HUES64 (cell line): Measurements from ENCODE around the gene CSF2RB.
"Not testable (repeated sequence)": the region's sequence is repeated elsewhere in the genome, so short reads cannot be mapped to it uniquely, and the experiment has no call there.

ENCODE experiments used
- H3K27ac ChIP-seq: 2 replicates; pipeline ENCODE4 v1.7.0; 2013; ENCODE audit warnings: low read depth, low read length, inconsistent platforms
- H3K27me3 ChIP-seq: 2 replicates; pipeline ENCODE4 v1.6.1; 2013; ENCODE audit warnings: mild to moderate bottlenecking, low read length; ENCODE audit not compliant: insufficient read depth
- H3K36me3 ChIP-seq: 2 replicates; pipeline ENCODE4 v1.6.1; 2013; ENCODE audit warnings: mild to moderate bottlenecking, low read length; ENCODE audit not compliant: insufficient read depth
- H3K4me1 ChIP-seq: 2 replicates; pipeline ENCODE4 v1.6.1; 2013; ENCODE audit warnings: mild to moderate bottlenecking, low read length, moderate library complexity; ENCODE audit not compliant: insufficient read depth
- H3K4me3 ChIP-seq: 2 replicates; pipeline ENCODE4 v1.5.1; 2013; ENCODE audit warnings: mild to moderate bottlenecking, low read length, moderate library complexity
- H3K9ac ChIP-seq: 2 replicates; pipeline ENCODE4 v1.6.1; 2013; ENCODE audit warnings: mild to moderate bottlenecking, low read depth, low read length
- H3K9me3 ChIP-seq: 2 replicates; pipeline ENCODE4 v1.6.1; 2013; ENCODE audit warnings: low read depth, low read length; ENCODE audit not compliant: insufficient read depth
- WGBS: fragments of 150-250, 120-280 bp; methylation state at CpG from one replicate; pipeline ENCODE4 v1.1.7; 2013; ENCODE audit warnings: missing lambda C conversion rate; 5-methylcytosine and 5-hydroxymethylcytosine counted together

Gene CSF2RB

GRCh38 chr22:36979016-36979910, 65.8 kb downstream of the CSF2RB start:
- H3K27me3 ChIP-seq, result peaks cover 3% of the 10 kb centered on the region; the same call in 1 of the 2 replicates
- WGBS, result 94% methylated on average over 13 of the region's 13 CpGs
- no peaks in the 10 kb centered on the region for H3K9me3 ChIP-seq
- no peak overlapping the region for H3K9ac ChIP-seq
- no peak overlapping the region for H3K27ac ChIP-seq
- H3K4me1 ChIP-seq, result 0 out of 2 replicates have a peak, but pooled peaks cover 4% of the 10 kb centered on the region
- no peak overlapping the region for H3K4me3 ChIP-seq
- no peaks in the 10 kb centered on the region for H3K36me3 ChIP-seq

- Histone ChIP-seq H3K36me3 (no peaks in the 10 kb centered on the region), H3K4me1 (0 out of 2 replicates have a peak, but pooled peaks cover 4% of the 10 kb centered on the region), H3K4me3 (no peak overlapping the region), H3K9ac (no peak overlapping the region), H3K27ac (no peak overlapping the region), H3K27me3 (peaks cover 3% of the 10 kb centered on the region; the same call in 1 of the 2 replicates), H3K9me3 (peaks cover 11% of the 10 kb centered on the region)
- 90% methylated on average over 14 of the region's 16 CpGs for WGBS
Measured at GRCh38 chr22:36981247-36981775, 67.9 kb downstream of the CSF2RB start.

GRCh38 chr22:36982136-36982535, 68.7 kb downstream of the CSF2RB start:
- no peak overlapping the region for H3K27ac ChIP-seq
- no peak overlapping the region for H3K4me3 ChIP-seq
- H3K9ac ChIP-seq, result no peak overlapping the region
- H3K9me3 ChIP-seq, result peaks cover 13% of the 10 kb centered on the region
- peaks cover under 1% of the 10 kb centered on the region; the same call in 1 of the 2 replicates for H3K27me3 ChIP-seq
- WGBS, result 85% methylated on average over 4 of the region's 5 CpGs
- H3K36me3 ChIP-seq, result no peaks in the 10 kb centered on the region
- H3K4me1 ChIP-seq, result 0 out of 2 replicates have a peak, but pooled peaks cover 4% of the 10 kb centered on the region

GRCh38 chr22:36985211-36985889, 71.9 kb downstream of the CSF2RB start:
- WGBS, result 97% methylated on average over 10 of the region's 10 CpGs
- H3K36me3 ChIP-seq, result no peaks in the 10 kb centered on the region
- no peak overlapping the region for H3K4me3 ChIP-seq
- peaks cover 13% of the 10 kb centered on the region for H3K9me3 ChIP-seq
- no peaks in the 10 kb centered on the region for H3K4me1 ChIP-seq
- no peaks in the 10 kb centered on the region; the same call in 1 of the 2 replicates for H3K27me3 ChIP-seq
- no peak overlapping the region for H3K9ac ChIP-seq
- no peak overlapping the region for H3K27ac ChIP-seq

DNA sequence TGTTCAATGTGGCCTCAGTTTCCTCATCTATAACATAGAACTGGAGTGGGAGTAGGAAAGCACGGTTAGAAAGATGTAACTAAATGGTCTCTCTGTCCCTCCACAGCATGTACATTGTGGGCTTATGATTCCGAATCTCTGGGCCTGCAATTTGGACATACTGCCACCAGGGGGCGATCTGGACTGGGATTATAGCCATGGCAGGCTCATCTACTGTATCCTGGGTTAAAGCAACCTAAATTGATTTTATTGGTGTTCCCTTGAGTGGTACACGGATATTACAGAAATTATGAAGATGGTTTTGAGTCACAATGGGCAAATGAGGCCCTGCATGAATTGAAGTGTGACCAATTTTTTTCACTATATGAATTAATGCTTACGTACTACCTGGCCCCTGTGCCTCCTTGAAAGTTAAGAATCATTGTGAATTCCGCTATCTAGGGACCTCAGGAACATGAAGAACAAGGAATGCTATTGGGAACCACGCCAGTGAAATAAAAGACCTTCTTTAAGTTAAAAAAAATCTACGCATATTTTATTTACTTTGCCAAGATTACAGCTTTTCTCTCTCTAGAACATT, 72.9 kb downstream of the CSF2RB start:
- Histone ChIP-seq H3K27me3 (no peaks in the 10 kb centered on the region; the same call in 1 of the 2 replicates), H3K4me1 (no peaks in the 10 kb centered on the region), H3K9ac (no peak overlapping the region), H3K4me3 (no peak overlapping the region), H3K36me3 (no peaks in the 10 kb centered on the region), H3K27ac (no peak overlapping the region), H3K9me3 (peaks cover 13% of the 10 kb centered on the region)
- WGBS, result 62% methylated on average over 8 of the region's 8 CpGs

DNA sequence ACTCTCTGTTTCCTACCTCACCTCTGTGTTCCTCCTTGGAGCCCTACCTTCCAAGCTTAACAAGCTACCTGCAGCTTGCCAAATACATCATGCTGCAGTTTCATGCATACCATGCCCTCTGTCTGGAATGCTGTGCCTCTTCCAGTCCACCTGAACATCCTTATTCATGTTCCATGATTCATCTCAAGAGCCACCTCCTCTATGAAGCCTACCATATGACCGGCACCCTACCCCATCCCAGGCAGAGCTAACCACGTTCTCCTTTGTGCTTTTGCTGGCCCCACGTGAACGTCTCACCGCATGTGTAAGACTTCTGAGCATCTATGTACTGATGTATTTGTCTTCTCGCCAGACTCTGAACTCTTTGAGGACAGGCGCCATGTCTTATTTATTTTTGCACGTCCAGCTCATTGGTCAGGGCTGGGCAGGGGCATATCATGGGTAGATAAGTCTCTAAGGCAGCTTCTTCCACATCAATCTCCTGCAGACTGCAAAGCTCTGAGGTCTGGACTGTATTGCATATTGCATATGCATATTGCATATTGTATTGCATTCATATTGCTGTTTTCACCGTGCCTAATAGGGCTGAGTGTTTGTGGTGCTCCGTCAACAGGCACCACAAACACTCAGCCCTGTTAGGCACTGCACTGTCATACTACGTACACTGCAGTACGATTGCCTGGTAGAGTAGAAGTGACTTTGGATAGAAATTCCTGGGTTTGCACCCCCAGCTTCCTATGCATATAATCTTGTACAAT, 74.8 kb downstream of the CSF2RB start:
- H3K4me1 ChIP-seq, result no peaks in the 10 kb centered on the region
- H3K27me3 ChIP-seq, result no peaks in the 10 kb centered on the region; the same call in 1 of the 2 replicates
- H3K36me3 ChIP-seq, result no peaks in the 10 kb centered on the region
- H3K9me3 ChIP-seq, result peaks cover 13% of the 10 kb centered on the region
- H3K27ac ChIP-seq, result no peak overlapping the region
- no peak overlapping the region for H3K9ac ChIP-seq
- WGBS, result 83% methylated on average over 12 of the region's 12 CpGs
- no peak overlapping the region for H3K4me3 ChIP-seq

- H3K9me3 ChIP-seq, result peaks cover 13% of the 10 kb centered on the region
- not testable (repeated sequence) for H3K4me1 ChIP-seq, H3K4me3 ChIP-seq, H3K36me3 ChIP-seq, H3K27me3 ChIP-seq, H3K27ac ChIP-seq, H3K9ac ChIP-seq
- 95% methylated on average over 4 of the region's 4 CpGs for WGBS
Measured at GRCh38 chr22:36989012-36989411, 75.6 kb downstream of the CSF2RB start.
